Naive thymus-derived CD8-positive, alpha-beta T cell (primary cell): Measurements from ENCODE around the gene BLVRB. TPM values are rescaled to one million over a fixed set of nuclear protein-coding genes. Genes with fewer than 3 reads are reported as not detected.
A peak's percentile ranks its signal among the peaks of the same experiment; 100 is the strongest.
"Not testable (repeated sequence)": the region's sequence is repeated elsewhere in the genome, so short reads cannot be mapped to it uniquely, and the experiment has no call there.

Source experiments
- ATAC-seq, 2 donors: fragments of 150-1000 bp; cut with Tn5 transposase in 1 of 2; sonication (Bioruptor Pico), chemical (Tn5 transposase) in 1 of 2; 1 replicate in 1 of 2; 2 replicates in 1 of 2; pipeline ENCODE4 v1.10.0; 2021; ENCODE audit warnings: mild to moderate bottlenecking in 2 of 2, moderate library complexity in 2 of 2
- POLR2A ChIA-PET: fragments of 350-600 bp; sonication (Branson Sonifier 250); formaldehyde crosslinking; loops from one replicate; lab custom pipeline; 2021; ENCODE audit warnings: antibody characterized with exemption; lab: Charles Lee
- DNase-seq, 10 donors: peaks; one replicate each; pipeline versions ENCODE4 v3.0.0 to v3.0.0-alpha.2; 2020 to 2022
- H3K27ac Mint-ChIP-seq, 10 donors: one replicate each; pipeline ENCODE4 v1.8.0; 2020 to 2022; ENCODE audit warnings: mild to moderate bottlenecking in 10 of 10, mixed read lengths in 10 of 10, moderate library complexity in 4 of 10, inconsistent platforms in 1 of 10
- H3K27me3 Mint-ChIP-seq, 5 donors: one replicate each; pipeline ENCODE4 v1.8.0; 2021 to 2022; ENCODE audit warnings: mixed read lengths in 5 of 5
- H3K36me3 Mint-ChIP-seq, 3 donors: one replicate each; pipeline ENCODE4 v1.8.0; 2020 to 2022; ENCODE audit warnings: mixed read lengths in 3 of 3, mild to moderate bottlenecking in 2 of 3, inconsistent platforms in 1 of 3
- H3K4me1 Mint-ChIP-seq, 4 donors: one replicate each; pipeline ENCODE4 v1.8.0; 2021 to 2022; ENCODE audit warnings: mixed read lengths in 4 of 4
- H3K4me3 Mint-ChIP-seq, 10 donors: one replicate each; pipeline ENCODE4 v1.8.0; 2020 to 2022; ENCODE audit warnings: mild to moderate bottlenecking in 10 of 10, mixed read lengths in 10 of 10, moderate library complexity in 6 of 10, inconsistent platforms in 1 of 10
- H3K9me3 Mint-ChIP-seq, 9 donors: one replicate each; pipeline ENCODE4 v1.8.0; 2020 to 2022; ENCODE audit warnings: mixed read lengths in 9 of 9, mild to moderate bottlenecking in 3 of 9, inconsistent platforms in 1 of 9, moderate library complexity in 1 of 9
- polyA plus RNA-seq, 3 donors: library from polyadenylated mRNA; unstranded; fragments of 300-500 nt; fragmentation: Illumina TruSeq; gene quantifications; one replicate each; pipeline ENCODE4 v1.2.3, GENCODE V29; 2021
- total RNA-seq, 8 experiments: library from RNA in 2 of 8; stranded (reverse) in 2 of 8; gene quantifications; one replicate each; pipeline ENCODE4 v1.2.3 and lab custom pipeline; 2021 to 2026

The BLVRB gene
- total and polyA plus RNA-seq, 5 experiments from 2014 or later = 11.8 to 27.8 (median 17.3) TPM

- no peak for DNase-seq
- Mint-ChIP-seq H3K4me1 (peaks cover 0 to 2% (median 0%) of the 10 kb centered on the region in 4 donors), H3K27me3 (peaks cover 0 to 9% (median 0%) of the 10 kb centered on the region in 5 donors), H3K9me3 (no peaks in the 10 kb centered on the region), H3K27ac (no peak overlapping the region), H3K4me3 (no peak overlapping the region), H3K36me3 (no peaks in the 10 kb centered on the region)
- POLR2A ChIA-PET = no interaction called here
- no peak for ATAC-seq
These were observed 9.2 kb upstream of the BLVRB start for GRCh38 chr19:40474737-40475136.

- Mint-ChIP-seq H3K27me3 (peaks cover 0 to 7% (median 3%) of the 10 kb centered on the region in 5 donors), H3K27ac (peak overlapping the region in 1 of 10 donors; percentile 43), H3K9me3 (no peaks in the 10 kb centered on the region), H3K36me3 (no peaks in the 10 kb centered on the region), H3K4me3 (no peak overlapping the region), H3K4me1 (peaks cover 0 to 1% (median 0%) of the 10 kb centered on the region in 4 donors)
- DNase-seq = no peak
- ATAC-seq = no peak
- POLR2A ChIA-PET = no interaction called here
These were observed 7.0 kb upstream of the BLVRB start for GRCh38 chr19:40472516-40472915.

GRCh38 chr19:40471111-40471510 is 5.6 kb upstream of the BLVRB start:
- ATAC-seq (no peak), DNase-seq (no peak)
- Mint-ChIP-seq H3K4me1 (peaks cover 6 to 8% (median 7%) of the 10 kb centered on the region in 4 donors), H3K4me3 (no peak overlapping the region), H3K9me3 (no peaks in the 10 kb centered on the region), H3K27me3 (peaks cover 7 to 12% (median 8%) of the 10 kb centered on the region in 5 donors), H3K27ac (no peak overlapping the region), H3K36me3 (no peaks in the 10 kb centered on the region)
- POLR2A ChIA-PET = no interaction called here

- POLR2A ChIA-PET = no interaction called here
- Mint-ChIP-seq H3K27ac (peak overlapping the region in 1 of 10 donors; percentile 66), H3K4me3 (peak overlapping the region in 3 of 10 donors; percentile 28 to 34 (median 32)), H3K36me3 (no peaks in the 10 kb centered on the region), H3K27me3 (peaks cover 7 to 11% (median 8%) of the 10 kb centered on the region in 5 donors), H3K4me1 (peaks cover 18 to 27% (median 25%) of the 10 kb centered on the region in 4 donors), H3K9me3 (no peaks in the 10 kb centered on the region)
- DNase-seq (no peak), ATAC-seq (no peak)
These were observed 3.5 kb upstream of the BLVRB start for GRCh38 chr19:40469011-40469410.

GRCh38 chr19:40466985-40467734 is 1.6 kb upstream of the BLVRB start, which contains the start of gene SPTBN4:
SPTBN4 (plus strand) TSS chr19:40467001; CDS start chr19:40472622, 5,621 bp downstream.
- peaks cover 18 to 30% (median 26%) of the 10 kb centered on the region in 4 donors for H3K4me1 Mint-ChIP-seq
- ATAC-seq (peak in 1 of 2 donors; percentile 11), DNase-seq (peak in 3 of 10 donors; percentile 9 to 28 (median 25))
- no peaks in the 10 kb centered on the region for H3K9me3 Mint-ChIP-seq
- H3K27ac Mint-ChIP-seq = peak within 1 kb of the TSS; percentile 64 to 96 (median 90)
- no peaks in the 10 kb centered on the region for H3K36me3 Mint-ChIP-seq
- POLR2A ChIA-PET = interaction anchor here (0.7 to 3.2 kb wide), 5 partner anchors 24 to 151 kb away, joined by 3 to 21 read pairs (median 7); partner anchors contain the start of genes C19orf47, PLD3 and SERTAD3
- H3K4me3 Mint-ChIP-seq = peak within 1 kb of the TSS; percentile 78 to 94 (median 88)
- peaks cover 7 to 11% (median 8%) of the 10 kb centered on the region in 5 donors for H3K27me3 Mint-ChIP-seq

- POLR2A ChIA-PET = interaction anchor here (0.9 to 3.2 kb wide), 11 partner anchors 23 to 797 kb away, joined by 3 to 21 read pairs (median 7); partner anchors contain the start of genes C19orf47, HNRNPUL1, PLD3 and SERTAD1
- Mint-ChIP-seq H3K9me3 (no peaks in the 10 kb centered on the region), H3K4me1 (peaks cover 21 to 38% (median 28%) of the 10 kb centered on the region in 4 donors), H3K36me3 (no peaks in the 10 kb centered on the region), H3K4me3 (peak overlapping the region; percentile 78 to 94 (median 88)), H3K27me3 (peaks cover 7 to 11% (median 8%) of the 10 kb centered on the region in 5 donors), H3K27ac (peak overlapping the region; percentile 64 to 96 (median 90))
- DNase-seq = peak in 7 of 10 donors; percentile 47 to 87 (median 68)
- peak; percentile 36 to 67 for ATAC-seq
These were observed 857 bp upstream of the BLVRB start for GRCh38 chr19:40466219-40466984.

GRCh38 chr19:40465025-40465556 is 454 bp downstream of the BLVRB start:
- no peak for ATAC-seq
- peak in 4 of 10 donors; percentile 8 to 53 (median 26) for DNase-seq
- Mint-ChIP-seq H3K9me3 (no peaks in the 10 kb centered on the region), H3K4me3 (peak overlapping the region; percentile 78 to 94 (median 88)), H3K36me3 (no peaks in the 10 kb centered on the region), H3K27ac (peak overlapping the region; percentile 13 to 96 (median 90)), H3K27me3 (peaks cover 5 to 11% (median 8%) of the 10 kb centered on the region in 5 donors), H3K4me1 (peaks cover 25 to 42% (median 28%) of the 10 kb centered on the region in 4 donors)
- POLR2A ChIA-PET = interaction anchor here (0.6 to 3.2 kb wide), 16 partner anchors 17 to 648 kb away, joined by 3 to 21 read pairs (median 6); partner anchors contain the start of genes AKT2, C19orf47, PLD3 and SERTAD1

GRCh38 chr19:40464059-40465024 is 1.2 kb downstream of the BLVRB start:
- ATAC-seq (no peak), DNase-seq (peak; percentile 46 to 81 (median 63))
- H3K9me3 Mint-ChIP-seq = no peaks in the 10 kb centered on the region
- peak overlapping the region in 9 of 10 donors; percentile 78 to 94 (median 88) for H3K4me3 Mint-ChIP-seq
- H3K27me3 Mint-ChIP-seq = peaks cover 5 to 11% (median 8%) of the 10 kb centered on the region in 5 donors
- POLR2A ChIA-PET = interaction anchor here (0.6 to 3.2 kb wide), 11 partner anchors 16 to 649 kb away, joined by 3 to 21 read pairs (median 6); partner anchors contain the start of genes AKT2, C19orf47, LTBP4 and PLD3
- no peaks in the 10 kb centered on the region for H3K36me3 Mint-ChIP-seq
- H3K4me1 Mint-ChIP-seq = peaks cover 25 to 42% (median 28%) of the 10 kb centered on the region in 4 donors
- H3K27ac Mint-ChIP-seq = peak overlapping the region in 6 of 10 donors; percentile 35 to 96 (median 86)

GRCh38 chr19:40463587-40464037 is 1.9 kb downstream of the BLVRB start:
- H3K4me1 Mint-ChIP-seq = peaks cover 25 to 42% (median 28%) of the 10 kb centered on the region in 4 donors
- not testable (repeated sequence) for ATAC-seq, H3K27ac Mint-ChIP-seq, H3K4me3 Mint-ChIP-seq, H3K36me3 Mint-ChIP-seq, DNase-seq, H3K9me3 Mint-ChIP-seq
- H3K27me3 Mint-ChIP-seq = peaks cover 5 to 11% (median 8%) of the 10 kb centered on the region in 5 donors
- POLR2A ChIA-PET = interaction anchor here (0.7 to 3.2 kb wide), 4 partner anchors 20 to 138 kb away, joined by 3 to 21 read pairs (median 15); partner anchors contain the start of genes LTBP4 and SERTAD3

GRCh38 chr19:40461669-40462221 is 3.8 kb downstream of the BLVRB start:
- POLR2A ChIA-PET = no interaction called here

More at GRCh38 chr19:40461669-40462221, 3.8 kb downstream of the BLVRB start:
- Mint-ChIP-seq H3K4me3 (peak overlapping the region in 1 of 10 donors; percentile 15), H3K9me3 (no peaks in the 10 kb centered on the region), H3K27me3 (peaks cover 4 to 8% (median 5%) of the 10 kb centered on the region in 5 donors), H3K4me1 (peaks cover 25 to 42% (median 27%) of the 10 kb centered on the region in 4 donors), H3K27ac (peak overlapping the region in 3 of 10 donors; percentile 22 to 70 (median 34)), H3K36me3 (peaks cover 0 to 2% (median 0%) of the 10 kb centered on the region in 3 donors)
- no peak for DNase-seq
- ATAC-seq = no peak
